IPS DF 4.7 (cell line): Measurements from ENCODE around the gene TMEM214.

ENCODE experiments used
- DNase-seq: peaks from one replicate; pipeline ENCODE4 v3.0.0-alpha.2; 2013; ENCODE audit warnings: low spot score; ENCODE audit errors: extremely low read depth

The TMEM214 gene

GRCh38 chr2:27010139-27010538, 22.6 kb upstream of the TMEM214 start:
- no peak for DNase-seq

- no peak for DNase-seq
These were observed 19.0 kb upstream of the TMEM214 start for GRCh38 chr2:27013738-27014137.

GRCh38 chr2:27014771-27015433, 17.9 kb upstream of the TMEM214 start:
- DNase-seq, result no peak

GRCh38 chr2:27016801-27017325, 15.9 kb upstream of the TMEM214 start:
- peak; percentile 74 for DNase-seq

GRCh38 chr2:27018142-27018541, 14.6 kb upstream of the TMEM214 start:
- DNase-seq, result no peak

GRCh38 chr2:27019459-27019858, 13.3 kb upstream of the TMEM214 start:
- DNase-seq, result no peak

- no peak for DNase-seq
These were observed 12.6 kb upstream of the TMEM214 start for GRCh38 chr2:27019931-27020855.

- DNase-seq, result no peak
These were observed 11.3 kb upstream of the TMEM214 start for GRCh38 chr2:27021253-27022049.

- no peak for DNase-seq
These were observed 9.0 kb upstream of the TMEM214 start for GRCh38 chr2:27023740-27024139.

- DNase-seq, result no peak
These were observed 8.6 kb upstream of the TMEM214 start for GRCh38 chr2:27024188-27024587.

- DNase-seq, result no peak
These were observed 8.0 kb upstream of the TMEM214 start for GRCh38 chr2:27024812-27025211.

- no peak for DNase-seq
These were observed 7.4 kb upstream of the TMEM214 start for GRCh38 chr2:27025281-27025800.

GRCh38 chr2:27025861-27026851, 6.6 kb upstream of the TMEM214 start:
- DNase-seq, result no peak

- DNase-seq, result no peak
These were observed 5.5 kb upstream of the TMEM214 start for GRCh38 chr2:27027211-27027651.

GRCh38 chr2:27029051-27029450, 3.7 kb upstream of the TMEM214 start:
- no peak for DNase-seq

GRCh38 chr2:27033253-27033852, 588 bp downstream of the TMEM214 start:
- no peak for DNase-seq

- DNase-seq, result no peak
These were observed 5.2 kb downstream of the TMEM214 start for GRCh38 chr2:27038012-27038411.

GRCh38 chr2:27038631-27039339, 6.0 kb downstream of the TMEM214 start:
- DNase-seq, result no peak

- no peak for DNase-seq
These were observed 6.7 kb downstream of the TMEM214 start for GRCh38 chr2:27039426-27039825.
